ENCODE results near the gene FBXO36.

DNA sequence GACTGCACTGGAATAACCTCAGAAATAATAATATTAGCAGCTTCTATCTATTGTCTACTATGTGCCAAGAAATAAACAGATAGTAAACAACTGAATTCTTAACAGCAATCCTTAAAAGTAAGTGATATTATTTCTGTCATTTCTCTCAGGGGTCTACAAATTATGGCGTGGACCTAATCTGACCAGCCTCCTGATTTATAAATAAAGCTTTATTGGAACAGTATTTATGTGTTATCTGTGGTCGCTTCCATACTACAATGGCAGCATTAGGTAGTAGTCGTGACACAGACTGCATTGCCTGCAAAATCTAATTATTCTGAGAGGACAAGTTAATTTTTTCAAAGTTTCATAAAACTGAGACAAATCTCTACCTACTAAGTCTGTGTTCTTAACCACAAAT, 97.4 kb downstream of the FBXO36 start:
- TF ChIP-seq EZH2 (optimal IDR thresholded peaks at IDR 0.05; ENCODE audit: low read depth, low read length), result no peak
- TF ChIP-seq, protein P1, sequence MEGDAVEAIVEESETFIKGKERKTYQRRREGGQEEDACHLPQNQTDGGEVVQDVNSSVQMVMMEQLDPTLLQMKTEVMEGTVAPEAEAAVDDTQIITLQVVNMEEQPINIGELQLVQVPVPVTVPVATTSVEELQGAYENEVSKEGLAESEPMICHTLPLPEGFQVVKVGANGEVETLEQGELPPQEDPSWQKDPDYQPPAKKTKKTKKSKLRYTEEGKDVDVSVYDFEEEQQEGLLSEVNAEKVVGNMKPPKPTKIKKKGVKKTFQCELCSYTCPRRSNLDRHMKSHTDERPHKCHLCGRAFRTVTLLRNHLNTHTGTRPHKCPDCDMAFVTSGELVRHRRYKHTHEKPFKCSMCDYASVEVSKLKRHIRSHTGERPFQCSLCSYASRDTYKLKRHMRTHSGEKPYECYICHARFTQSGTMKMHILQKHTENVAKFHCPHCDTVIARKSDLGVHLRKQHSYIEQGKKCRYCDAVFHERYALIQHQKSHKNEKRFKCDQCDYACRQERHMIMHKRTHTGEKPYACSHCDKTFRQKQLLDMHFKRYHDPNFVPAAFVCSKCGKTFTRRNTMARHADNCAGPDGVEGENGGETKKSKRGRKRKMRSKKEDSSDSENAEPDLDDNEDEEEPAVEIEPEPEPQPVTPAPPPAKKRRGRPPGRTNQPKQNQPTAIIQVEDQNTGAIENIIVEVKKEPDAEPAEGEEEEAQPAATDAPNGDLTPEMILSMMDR (IDR thresholded peaks at IDR 0.05; ENCODE audit: low read length), result no peak

Measured in MM.1S (cell line).